NCI-H774 (cell line): Measurements from ENCODE around the gene SH3RF3.
"Not testable (repeated sequence)": the region's sequence is repeated elsewhere in the genome, so short reads cannot be mapped to it uniquely, and the experiment has no call there.

Experiments
- DNase-seq: peaks from one replicate; lab custom pipeline; 2025; lab: John Stamatoyannopoulos, UW

The SH3RF3 gene

GRCh38 chr2:109159096-109159495, 30.1 kb downstream of the SH3RF3 start:
- no peak for DNase-seq

DNA sequence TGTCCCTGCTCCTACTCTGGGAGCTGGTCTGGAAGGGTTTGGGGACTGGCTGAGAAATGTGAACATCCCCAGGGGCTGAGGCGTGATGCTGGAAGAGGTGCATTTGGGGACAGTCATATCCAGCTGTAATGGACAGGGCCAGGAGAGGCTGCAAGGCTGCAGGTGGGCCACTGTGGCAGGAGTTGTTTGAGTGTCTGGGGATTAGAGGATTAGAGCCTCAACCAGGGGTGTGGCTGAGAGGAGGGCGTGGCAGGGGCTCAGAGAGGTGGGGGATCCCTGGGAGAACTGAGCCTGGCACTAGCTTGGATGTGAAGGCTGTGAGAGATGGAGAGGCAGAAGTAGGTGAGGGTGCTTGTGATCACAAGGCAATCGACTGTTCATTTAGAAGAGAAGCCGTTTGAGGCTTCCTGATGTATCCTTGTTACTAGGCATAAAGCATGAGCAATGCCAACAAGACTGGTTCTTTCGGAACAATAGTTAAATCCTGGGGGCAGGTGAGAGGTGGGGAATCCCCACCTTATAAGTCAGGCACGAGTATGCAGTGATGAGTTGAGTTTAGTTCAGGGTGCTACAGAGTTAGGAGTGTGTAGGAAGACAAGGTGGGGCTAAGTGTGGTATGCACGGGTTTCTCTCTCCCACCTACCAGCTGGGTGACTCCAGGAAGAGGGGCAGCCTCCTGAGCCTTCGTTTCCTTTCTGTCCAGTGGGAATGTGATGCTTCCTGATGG, 31.9 kb downstream of the SH3RF3 start:
- DNase-seq, result no peak

DNA sequence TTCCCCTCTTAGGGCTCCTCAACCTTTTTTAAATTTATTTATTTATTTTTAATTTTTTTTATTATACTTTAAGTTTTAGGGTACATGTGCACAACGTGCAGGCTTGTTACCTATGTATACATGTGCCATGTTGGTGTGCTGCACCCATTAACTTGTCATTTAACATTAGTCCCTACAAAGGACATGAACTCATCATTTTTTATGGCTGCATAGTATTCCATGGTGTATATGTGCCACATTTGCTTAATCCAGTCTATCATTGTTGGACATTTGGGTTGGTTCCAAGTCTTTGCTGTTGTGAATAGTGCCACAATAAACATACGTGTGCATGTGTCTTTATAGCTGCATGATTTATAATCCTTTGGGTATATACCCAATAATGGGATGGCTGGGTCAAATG, 33.4 kb downstream of the SH3RF3 start:
- DNase-seq, result not testable (repeated sequence)

- peak; percentile 74 for DNase-seq
These were observed 34.0 kb downstream of the SH3RF3 start for GRCh38 chr2:109162999-109163398.

GRCh38 chr2:109164311-109164710, 35.3 kb downstream of the SH3RF3 start:
- no peak for DNase-seq

DNA sequence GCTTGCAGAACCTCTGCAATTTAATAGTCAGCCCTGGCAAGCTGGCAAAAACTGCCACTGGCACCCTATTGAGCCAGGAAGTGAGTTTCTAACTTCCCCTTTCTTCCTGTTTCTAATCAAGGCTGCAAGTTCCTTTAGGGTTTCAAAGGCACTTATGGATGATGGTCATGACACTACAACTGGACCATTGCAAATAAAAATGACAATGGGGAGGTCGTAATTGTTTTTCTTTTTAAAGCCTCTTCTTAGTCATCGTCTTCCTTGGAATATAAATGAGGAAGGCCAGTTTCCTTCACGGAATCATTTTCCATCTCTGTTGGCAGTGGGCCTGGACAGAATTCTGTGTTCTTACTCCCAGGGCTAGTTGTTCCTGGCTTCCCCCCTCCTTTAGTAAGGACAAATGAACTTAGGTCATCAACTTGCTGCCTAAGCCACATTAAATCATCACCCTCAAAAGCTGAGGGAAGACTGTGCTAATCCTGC, 35.8 kb downstream of the SH3RF3 start:
- DNase-seq, result no peak

GRCh38 chr2:109166811-109167210, 37.8 kb downstream of the SH3RF3 start:
- no peak for DNase-seq

DNA sequence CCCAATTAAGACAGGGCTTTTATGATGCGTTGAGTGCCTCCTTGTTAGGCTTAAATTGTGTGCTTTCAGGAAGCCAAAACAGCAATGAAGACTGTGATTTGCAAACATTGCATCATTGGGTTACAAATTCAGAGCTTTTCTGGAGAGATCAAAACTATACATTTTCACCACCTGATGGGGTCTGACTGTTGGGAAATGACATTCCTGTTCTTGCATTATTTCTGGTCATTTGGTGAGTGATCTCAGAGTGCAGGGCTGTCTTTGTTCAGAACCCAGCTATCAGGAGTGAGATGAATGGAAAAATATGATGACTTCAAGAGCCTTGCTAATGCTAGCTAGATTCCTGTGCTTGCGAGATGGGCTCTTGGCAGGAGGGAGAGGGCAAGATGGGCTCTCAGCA, 39.1 kb downstream of the SH3RF3 start:
- no peak for DNase-seq

DNA sequence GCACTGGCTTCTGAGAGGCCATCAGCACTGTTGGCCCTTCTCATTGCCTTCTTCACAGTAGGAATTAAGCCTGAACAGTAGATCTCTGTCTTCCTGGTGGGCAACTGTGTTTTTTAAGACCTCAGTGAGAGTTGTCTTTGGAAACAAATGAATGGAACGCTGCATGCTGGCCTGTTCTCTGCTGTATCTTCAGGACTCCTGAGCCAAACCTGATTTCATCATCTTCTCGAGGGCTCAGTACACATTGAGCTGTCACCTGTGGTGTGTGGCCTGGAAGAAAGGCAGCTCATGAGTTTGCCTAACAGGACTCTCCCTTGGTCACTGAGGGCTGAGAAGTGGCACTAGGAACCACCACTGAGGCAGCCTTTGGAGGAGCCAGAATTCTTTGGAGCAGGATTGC, 39.7 kb downstream of the SH3RF3 start:
- DNase-seq, result no peak

GRCh38 chr2:109170645-109171044, 41.6 kb downstream of the SH3RF3 start:
- peak; percentile 87 for DNase-seq

GRCh38 chr2:109171444-109172334, 42.7 kb downstream of the SH3RF3 start:
- no peak for DNase-seq

DNA sequence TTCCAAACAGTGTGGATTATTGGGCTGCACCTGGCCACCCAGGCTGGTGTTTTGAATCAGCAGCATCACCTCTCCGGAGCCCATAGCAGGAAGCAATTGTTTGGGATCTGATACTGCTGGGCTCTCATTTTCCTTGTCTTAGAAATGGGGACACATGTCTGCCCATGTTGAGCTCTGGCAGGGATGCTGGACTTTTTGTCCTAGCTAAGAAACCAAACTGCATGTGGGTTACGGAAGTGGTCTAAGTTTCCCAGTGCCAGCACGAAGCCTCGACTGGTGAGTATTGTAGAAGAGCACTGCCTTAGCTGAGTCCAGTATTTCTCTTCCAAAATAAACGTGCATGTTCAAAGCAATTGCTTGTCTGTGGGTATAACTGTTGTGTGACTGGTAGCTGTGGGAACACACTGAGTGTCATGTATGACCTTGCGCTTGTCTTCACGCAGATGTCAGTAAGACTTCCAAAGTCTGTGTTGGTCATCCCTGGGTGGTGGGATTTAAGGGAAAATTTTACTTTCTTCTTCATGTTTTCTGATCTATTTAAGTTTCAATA, 43.6 kb downstream of the SH3RF3 start:
- DNase-seq, result no peak

- peak; percentile 37 for DNase-seq
These were observed 44.5 kb downstream of the SH3RF3 start for GRCh38 chr2:109173311-109174171.

GRCh38 chr2:109174214-109174613, 45.2 kb downstream of the SH3RF3 start:
- no peak for DNase-seq

GRCh38 chr2:109174626-109175349, 45.8 kb downstream of the SH3RF3 start:
- DNase-seq, result no peak

- DNase-seq, result peak; percentile 70
These were observed 46.3 kb downstream of the SH3RF3 start for GRCh38 chr2:109175350-109175678.

DNA sequence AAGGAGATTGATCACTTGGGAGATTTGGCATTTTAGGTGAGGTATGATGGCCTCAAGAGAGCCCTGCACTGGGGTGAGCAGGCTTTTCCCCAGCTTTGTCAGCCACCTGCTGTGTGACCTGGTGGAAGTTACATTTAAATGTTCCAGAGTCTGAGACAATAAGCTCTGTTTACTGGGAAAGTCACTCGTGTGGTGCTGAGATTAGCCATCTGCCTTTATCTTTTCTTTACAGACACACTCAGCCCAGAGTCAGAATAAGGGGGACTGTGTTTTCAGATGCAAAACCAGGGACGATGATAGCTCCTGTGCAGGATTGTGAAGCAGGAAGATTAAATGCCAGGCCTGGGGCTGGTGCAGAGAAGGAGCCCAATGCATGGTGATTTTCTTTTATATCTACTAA, 47.9 kb downstream of the SH3RF3 start:
- DNase-seq, result no peak

GRCh38 chr2:109177635-109178034, 48.6 kb downstream of the SH3RF3 start:
- DNase-seq, result no peak

DNA sequence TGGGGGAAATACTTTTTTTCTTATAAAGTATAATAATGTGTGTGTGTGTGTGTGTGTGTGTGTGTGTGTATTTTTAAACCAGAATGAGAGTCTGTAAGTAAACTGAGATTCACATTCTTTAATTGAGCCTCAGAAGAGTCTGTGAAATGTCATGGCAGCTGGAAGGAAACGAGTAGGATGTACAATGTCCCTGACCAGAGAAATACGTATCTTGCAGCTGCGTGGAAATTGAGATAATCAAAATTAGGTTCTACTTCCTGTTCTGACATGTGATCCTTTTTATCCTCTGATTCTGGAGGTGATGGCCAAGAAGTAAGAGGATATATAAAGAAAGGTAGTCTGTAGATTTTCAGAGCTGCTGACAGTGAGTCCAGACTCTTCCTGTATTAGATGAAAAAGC, 50.0 kb downstream of the SH3RF3 start:
- DNase-seq, result no peak

DNA sequence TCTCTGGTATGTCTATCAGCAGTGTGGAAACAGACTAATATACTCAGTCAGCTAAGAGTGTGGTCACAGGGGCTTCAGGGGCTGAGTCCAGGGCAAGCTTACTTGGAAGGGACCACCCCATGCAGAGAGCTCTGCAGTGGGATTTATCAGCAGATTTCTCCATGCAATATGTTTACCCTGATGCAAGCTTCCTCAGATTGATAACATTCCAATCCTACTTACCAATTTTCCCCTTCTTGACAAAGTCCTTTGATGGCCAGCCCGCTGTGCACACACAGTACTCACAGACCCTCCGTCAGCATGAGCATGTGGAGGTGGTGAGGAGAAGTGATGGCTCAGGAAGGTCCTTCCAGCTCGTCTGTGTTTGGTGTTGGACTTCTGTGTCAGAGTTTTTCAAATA, 51.8 kb downstream of the SH3RF3 start:
- no peak for DNase-seq

DNA sequence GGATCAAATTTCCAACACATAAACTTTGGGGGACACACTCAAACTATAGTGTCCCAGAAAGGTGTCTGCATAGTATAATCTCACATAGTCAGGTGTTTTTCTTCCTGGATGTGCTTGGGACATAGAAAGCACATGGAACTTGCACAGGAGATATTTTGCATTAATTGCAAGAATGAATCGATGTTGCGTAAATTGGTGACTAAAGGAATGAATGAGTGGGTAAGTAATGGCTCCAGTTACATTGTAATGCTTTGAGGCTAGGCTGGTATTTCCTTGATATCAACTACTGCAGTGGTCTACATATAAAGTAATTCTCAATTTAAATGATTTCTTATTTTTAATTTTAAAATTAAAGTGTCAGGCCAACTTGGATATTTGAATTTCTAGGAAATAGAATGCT, 53.4 kb downstream of the SH3RF3 start:
- no peak for DNase-seq
